ENCODE measurements around the gene SUN2. TPM values are rescaled to one million over a fixed set of nuclear protein-coding genes. Genes with fewer than 3 reads are reported as not detected.

SUN2 gene
- total and polyA plus RNA-seq, 2 of the 13 experiments (the other 11 are each of a cell fraction or from before 2014, with no cell fraction given), result 45.6 to 56.6 TPM

GRCh38 chr22:38700789-38701628, 54.8 kb downstream of the SUN2 start, which contains the start of gene JOSD1 (continued):
- peak; percentile 21 for TF ChIP-seq ZNF18 (CRISPR knock-in tag; IDR thresholded peaks at IDR 0.05; ENCODE audit: insufficient replicate concordance)
- TF ChIP-seq MAZ (IDR thresholded peaks at IDR 0.05; ENCODE audit: borderline replicate concordance, low read depth, low read length), result peak; percentile 92
- peak; percentile 96 for TF ChIP-seq MAZ (CRISPR knock-in tag; IDR thresholded peaks at IDR 0.05; ENCODE audit: low read depth)
- no peak; the same call in 1 of the 2 replicates for TF ChIP-seq GATAD1 (CRISPR knock-in tag; IDR thresholded peaks at IDR 0.05)
- TF ChIP-seq MED13 (CRISPR knock-in tag; IDR thresholded peaks at IDR 0.05), result peak; percentile 67; the same call in 1 of the 2 replicates
- TF ChIP-seq GTF3A (CRISPR knock-in tag; conservative IDR thresholded peaks at IDR 0.05), result no peak
- TF ChIP-seq PREB (CRISPR knock-in tag; IDR thresholded peaks at IDR 0.05), result no peak
- TF ChIP-seq ZNF180 (CRISPR knock-in tag; IDR thresholded peaks at IDR 0.05; ENCODE audit: borderline replicate concordance, low read depth), result peak; percentile 77; the same call in 1 of the 2 replicates
- 0 out of 2 replicates have a peak, but pooled peaks have one; percentile 58 for TF ChIP-seq ZNF281 (CRISPR knock-in tag; IDR thresholded peaks at IDR 0.05; ENCODE audit: borderline replicate concordance)
- TF ChIP-seq PTBP1 (IDR thresholded peaks at IDR 0.05; ENCODE audit: low read depth, low read length, poor library complexity, severe bottlenecking), result no peak
- no peak for TF ChIP-seq EZH2 (conservative IDR thresholded peaks at IDR 0.05; ENCODE audit: low read depth, low read length)
- peak; percentile 74; the same call in 1 of the 2 replicates for TF ChIP-seq CBFB (CRISPR knock-in tag; IDR thresholded peaks at IDR 0.05)
- peak; percentile 32; the same call in 1 of the 2 replicates for TF ChIP-seq E2F1 (CRISPR knock-in tag; IDR thresholded peaks at IDR 0.05)
- peak; percentile 82; the same call in 1 of the 2 replicates for TF ChIP-seq FOXC1 (CRISPR knock-in tag; IDR thresholded peaks at IDR 0.05; ENCODE audit: borderline replicate concordance)
- TF ChIP-seq ZSCAN31 (CRISPR knock-in tag; IDR thresholded peaks at IDR 0.05; ENCODE audit: low read depth), result peak; percentile 84; the same call in 1 of the 2 replicates
- TF ChIP-seq SALL1 (CRISPR knock-in tag; IDR thresholded peaks at IDR 0.05), result peak; percentile 83
- no peak for TF ChIP-seq ZBTB7B (CRISPR knock-in tag; IDR thresholded peaks at IDR 0.05)
- TF ChIP-seq ZFAT (CRISPR knock-in tag; conservative IDR thresholded peaks at IDR 0.05), result no peak
- TF ChIP-seq IRF1 (CRISPR knock-in tag; IDR thresholded peaks at IDR 0.05; ENCODE audit: low read depth), result no peak
- no peak for TF ChIP-seq PBX2 (CRISPR knock-in tag; IDR thresholded peaks at IDR 0.05)

Measured in HepG2 (cell line).